ENCODE results near the gene ITM2C.

The ITM2C gene

DNA sequence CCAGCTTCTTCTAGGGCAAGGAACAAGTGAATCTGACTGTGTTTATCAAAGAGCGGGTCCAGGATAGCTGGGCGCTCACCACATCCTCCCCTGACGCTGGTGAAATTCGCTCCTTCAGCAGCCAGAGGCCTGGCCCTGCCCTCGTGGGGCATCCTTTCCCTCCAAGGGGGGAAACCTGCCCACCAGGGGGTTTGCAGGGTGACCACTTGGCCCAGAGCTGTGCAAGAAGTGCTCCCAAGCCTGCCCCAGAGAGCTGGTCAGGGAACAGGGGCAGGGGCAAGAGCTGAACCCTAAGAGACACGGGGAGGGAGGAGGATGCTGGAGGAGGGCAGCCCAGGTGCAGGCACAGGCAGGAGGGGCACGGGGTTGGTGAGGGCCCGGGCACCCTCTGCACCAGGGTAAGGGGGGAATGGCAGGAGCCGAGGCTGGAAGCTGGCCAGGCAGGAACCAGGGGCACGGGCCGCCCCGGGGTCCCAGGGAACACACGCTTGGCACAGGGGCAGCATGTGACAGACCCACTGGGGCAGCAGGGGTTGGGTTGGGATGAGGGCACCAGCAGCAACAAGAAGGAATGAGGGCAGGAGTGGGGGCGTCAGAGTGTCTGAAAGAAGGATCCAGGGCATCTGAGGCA is 63.1 kb downstream of the ITM2C start:
- DNase-seq (ENCODE audit: low read depth): no peak
